HG03097 (cell line): Measurements from ENCODE around the gene ZNF768.

ENCODE experiments used
- ATAC-seq: cut with Tn5 transposase; IDR thresholded peaks from one replicate; pipeline ENCODE4 v1.9.1; 2021; ENCODE audit not compliant: unreplicated experiment, low FRiP score

ZNF768 gene

GRCh38 chr16:30474684-30475083 lies 51.7 kb downstream of the ZNF768 start:
- ATAC-seq = no peak

GRCh38 chr16:30474074-30474452 lies 52.3 kb downstream of the ZNF768 start:
- no peak for ATAC-seq
